DOHH2 (cell line): ENCODE data around the gene SHC3.

ENCODE experiments used
- EZH2phosphoT487 ChIP-seq: fragments of 200-600 bp; sonication (generic); IDR thresholded peaks from 2 replicates; pipeline ENCODE4 v1.6.1; 2017; ENCODE audit warnings: borderline replicate concordance, mild to moderate bottlenecking, antibody characterized with exemption, low read length, moderate library complexity, mixed read lengths
- TF ChIP-seq, protein P1 (sequence below): fragments of 200-600 bp; sonication (generic); IDR thresholded peaks from one replicate; pipeline ENCODE4 v1.5.1; 2014; ENCODE audit warnings: antibody characterized with exemption, mild to moderate bottlenecking, low read depth, low read length; ENCODE audit not compliant: poor library complexity, severe bottlenecking

DNA sequence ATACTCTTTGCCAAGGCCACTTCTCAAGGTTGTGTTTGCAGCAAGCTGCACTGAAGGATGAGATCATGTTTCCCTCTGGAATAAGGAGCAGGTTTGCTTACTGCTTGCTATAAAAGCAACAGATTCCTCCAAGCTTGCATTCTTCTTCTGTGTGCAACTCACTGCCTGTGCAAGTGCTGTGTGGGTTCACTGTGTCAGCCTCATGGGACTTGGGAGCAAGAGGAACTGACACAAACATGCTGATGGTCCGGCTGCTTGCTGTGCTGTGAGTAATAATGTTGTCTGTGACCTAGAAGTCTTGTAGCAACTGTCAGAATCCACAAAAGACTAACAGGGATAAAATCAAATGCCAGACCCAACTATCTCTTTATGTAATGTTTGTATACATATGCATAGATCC lies 33.6 kb upstream of the SHC3 start:
- TF ChIP-seq, protein P1, sequence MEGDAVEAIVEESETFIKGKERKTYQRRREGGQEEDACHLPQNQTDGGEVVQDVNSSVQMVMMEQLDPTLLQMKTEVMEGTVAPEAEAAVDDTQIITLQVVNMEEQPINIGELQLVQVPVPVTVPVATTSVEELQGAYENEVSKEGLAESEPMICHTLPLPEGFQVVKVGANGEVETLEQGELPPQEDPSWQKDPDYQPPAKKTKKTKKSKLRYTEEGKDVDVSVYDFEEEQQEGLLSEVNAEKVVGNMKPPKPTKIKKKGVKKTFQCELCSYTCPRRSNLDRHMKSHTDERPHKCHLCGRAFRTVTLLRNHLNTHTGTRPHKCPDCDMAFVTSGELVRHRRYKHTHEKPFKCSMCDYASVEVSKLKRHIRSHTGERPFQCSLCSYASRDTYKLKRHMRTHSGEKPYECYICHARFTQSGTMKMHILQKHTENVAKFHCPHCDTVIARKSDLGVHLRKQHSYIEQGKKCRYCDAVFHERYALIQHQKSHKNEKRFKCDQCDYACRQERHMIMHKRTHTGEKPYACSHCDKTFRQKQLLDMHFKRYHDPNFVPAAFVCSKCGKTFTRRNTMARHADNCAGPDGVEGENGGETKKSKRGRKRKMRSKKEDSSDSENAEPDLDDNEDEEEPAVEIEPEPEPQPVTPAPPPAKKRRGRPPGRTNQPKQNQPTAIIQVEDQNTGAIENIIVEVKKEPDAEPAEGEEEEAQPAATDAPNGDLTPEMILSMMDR: no peak
- TF ChIP-seq EZH2phosphoT487: no peak
